Activated T-helper 9 cell treated with anti-CD3 and anti-CD28 coated beads, Interleukin-2, amount 50 U/mL, for 16 hours (primary cell): Measurements from ENCODE around the gene SENP6.
"Not testable (repeated sequence)": the region's sequence is repeated elsewhere in the genome, so short reads cannot be mapped to it uniquely, and the experiment has no call there.

Experiments used
- DNase-seq: peaks from one replicate; pipeline ENCODE4 v3.0.0-alpha.2; 2020; ENCODE audit warnings: low read depth

The SENP6 gene

DNA sequence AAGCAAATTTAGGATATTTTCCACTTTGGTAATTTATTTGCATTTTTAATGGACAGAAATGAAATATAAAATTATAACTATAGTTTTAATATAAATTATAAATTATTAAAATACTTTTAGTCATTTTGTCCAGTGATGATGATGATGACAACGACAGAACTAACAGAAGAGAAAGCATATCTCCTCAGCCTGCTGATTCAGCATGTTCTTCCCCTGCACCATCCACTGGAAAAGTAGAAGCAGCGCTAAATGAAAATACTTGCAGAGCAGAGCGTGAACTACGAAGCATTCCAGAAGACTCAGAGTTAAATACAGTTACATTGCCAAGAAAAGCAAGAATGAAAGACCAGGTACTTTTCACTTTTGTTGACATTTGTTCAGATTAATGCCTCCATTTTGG is 64.9 kb downstream of the SENP6 start:
- DNase-seq = no peak

DNA sequence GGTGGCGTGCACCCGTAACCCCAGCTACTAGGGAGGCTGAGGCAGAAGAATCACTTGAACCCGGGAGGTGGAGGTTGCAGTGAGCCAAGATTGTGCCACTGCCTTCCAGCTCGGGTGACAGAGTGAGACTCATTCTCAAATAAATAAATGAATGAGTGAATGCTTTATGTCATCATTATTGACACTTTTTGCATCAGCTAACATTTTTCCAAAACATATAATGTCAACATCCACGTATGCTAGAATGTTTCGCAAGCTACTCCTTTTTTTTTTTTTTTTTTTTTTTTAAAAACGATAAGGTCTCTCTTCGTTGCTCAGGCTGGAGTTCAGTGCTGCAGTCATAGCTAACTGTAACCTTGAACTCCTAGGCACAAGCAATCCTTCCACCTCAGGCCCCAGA is 72.2 kb downstream of the SENP6 start:
- DNase-seq = no peak

DNA sequence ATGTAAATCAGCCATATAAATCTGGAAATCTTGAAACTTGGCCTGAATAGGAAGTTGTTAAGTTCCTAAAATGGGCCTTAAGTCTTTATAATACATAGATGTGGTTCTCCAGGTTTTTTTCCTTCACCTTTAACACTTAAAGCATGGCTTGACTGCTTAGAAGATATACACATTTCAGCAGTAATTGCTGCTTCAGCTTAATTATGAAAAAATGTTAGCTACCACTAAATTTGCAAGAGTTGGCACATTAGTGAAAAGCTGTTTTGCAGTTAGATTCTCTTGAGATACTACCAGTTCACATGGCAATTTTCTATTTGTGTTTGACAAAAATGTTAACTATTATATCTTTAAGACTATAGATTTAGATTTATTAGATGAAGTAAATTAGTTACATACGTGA is 74.7 kb downstream of the SENP6 start:
- DNase-seq = no peak

DNA sequence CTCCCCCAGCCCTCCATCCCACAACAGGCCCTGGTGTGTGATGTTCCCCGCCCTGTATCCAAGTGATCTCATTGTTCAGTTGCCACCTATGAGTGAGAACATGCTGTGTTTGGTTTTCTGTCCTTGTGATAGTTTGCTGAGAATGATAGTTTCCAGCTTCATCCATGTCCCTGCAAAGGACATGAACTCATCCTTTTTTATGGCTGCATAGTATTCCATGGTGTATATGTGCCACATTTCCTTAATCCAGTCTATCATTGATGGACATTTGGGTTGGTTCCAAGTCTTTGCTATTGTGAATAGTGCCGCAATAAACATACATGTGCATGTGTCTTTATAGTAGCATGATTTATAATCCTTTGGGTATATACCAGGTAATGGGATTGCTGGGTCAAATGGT is 80.9 kb downstream of the SENP6 start:
- DNase-seq = not testable (repeated sequence)

DNA sequence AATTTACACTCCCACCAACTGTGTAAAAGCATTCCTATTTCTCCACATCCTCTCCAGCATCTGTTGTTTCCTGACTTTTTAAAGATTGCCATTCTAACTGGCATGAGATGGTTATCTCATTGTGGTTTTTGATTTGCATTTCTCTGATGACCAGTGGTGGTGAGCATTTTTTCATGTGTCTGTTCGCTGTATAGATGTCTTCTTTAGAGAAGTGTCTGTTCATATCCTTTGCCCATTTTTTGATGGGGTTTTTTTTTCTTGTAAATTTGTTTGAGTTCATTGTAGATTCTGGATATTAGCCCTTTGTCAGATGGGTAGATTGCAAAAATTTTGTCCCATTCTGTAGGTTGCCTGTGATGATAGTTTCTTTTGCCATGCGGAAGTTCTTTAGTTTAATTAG is 81.3 kb downstream of the SENP6 start:
- DNase-seq = not testable (repeated sequence)

DNA sequence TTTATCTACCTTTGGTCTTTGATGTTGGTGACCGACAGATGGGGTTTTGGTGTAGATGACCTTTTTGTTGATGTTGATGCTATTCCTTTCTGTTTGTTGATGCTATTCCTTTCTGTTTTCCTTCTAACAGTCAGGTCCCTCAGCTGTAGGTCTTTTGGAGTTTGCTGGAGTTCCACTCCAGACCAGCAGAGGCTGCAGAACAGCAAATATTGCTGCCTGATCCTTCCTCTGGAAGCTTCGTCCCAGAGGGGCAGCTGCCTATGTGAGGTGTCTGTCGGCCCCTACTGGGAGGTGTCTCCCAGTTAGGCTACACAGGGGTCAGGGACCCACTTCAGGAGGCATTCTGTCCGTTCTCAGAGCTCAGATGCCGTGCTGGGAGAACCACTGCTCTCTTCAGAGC is 85.9 kb downstream of the SENP6 start:
- DNase-seq = not testable (repeated sequence)

DNA sequence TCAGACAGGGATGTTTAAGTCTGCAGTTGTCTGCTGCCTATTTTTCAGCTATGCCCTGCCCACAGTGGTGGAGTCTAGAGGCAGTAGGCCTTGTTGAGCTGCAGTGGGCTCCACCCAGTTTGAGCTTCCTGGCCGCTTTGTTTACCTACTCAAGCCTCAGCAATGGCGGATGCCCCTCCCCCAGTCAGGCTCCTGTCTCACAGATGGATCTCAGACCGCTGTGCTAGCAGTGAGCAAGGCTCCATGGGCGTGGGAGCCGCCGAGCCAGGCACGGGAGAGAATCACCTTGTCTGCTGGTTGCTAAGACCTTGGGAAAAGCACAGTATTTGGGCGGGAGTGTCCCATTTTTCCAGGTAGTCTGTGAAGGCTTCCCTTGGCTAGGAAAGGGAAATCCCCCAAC is 86.3 kb downstream of the SENP6 start:
- DNase-seq = not testable (repeated sequence)

DNA sequence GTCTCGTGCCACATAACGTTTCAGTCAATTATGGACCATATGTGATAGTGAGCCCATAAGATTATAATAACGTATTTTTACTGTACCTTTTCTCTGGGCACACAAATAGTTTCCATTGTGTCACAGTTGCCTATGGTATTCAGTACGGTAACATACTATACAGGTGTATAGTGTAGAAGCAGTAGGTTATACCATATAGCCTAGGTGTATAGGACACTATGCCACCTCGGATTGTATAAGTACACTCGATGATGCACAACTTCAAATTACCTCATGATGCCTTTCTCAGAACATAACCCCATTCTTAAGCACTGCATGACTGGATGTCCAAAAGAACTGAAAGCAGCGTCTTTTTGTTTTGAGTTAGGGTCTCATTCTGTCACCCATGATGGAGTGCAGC is 87.9 kb downstream of the SENP6 start:
- no peak for DNase-seq

DNA sequence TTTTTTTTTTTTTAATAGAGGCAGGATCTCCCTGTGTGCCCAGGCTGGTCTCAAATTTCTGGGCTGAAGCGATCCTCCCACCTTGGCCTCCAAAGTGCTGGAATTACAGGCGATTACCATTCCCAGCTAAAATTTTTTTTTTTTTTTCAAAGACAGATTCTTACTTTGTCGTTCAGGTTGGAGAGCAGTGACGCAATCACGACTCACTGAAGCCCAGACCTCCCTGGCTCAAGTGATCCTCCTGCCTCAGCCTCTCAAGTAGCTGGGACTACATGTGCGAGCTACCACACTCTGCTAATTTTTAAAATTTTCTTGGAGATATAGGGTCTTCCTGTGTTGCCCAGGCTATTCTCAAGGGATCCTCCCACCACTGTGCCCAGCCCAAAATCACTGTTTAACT is 89.3 kb downstream of the SENP6 start:
- DNase-seq = no peak

DNA sequence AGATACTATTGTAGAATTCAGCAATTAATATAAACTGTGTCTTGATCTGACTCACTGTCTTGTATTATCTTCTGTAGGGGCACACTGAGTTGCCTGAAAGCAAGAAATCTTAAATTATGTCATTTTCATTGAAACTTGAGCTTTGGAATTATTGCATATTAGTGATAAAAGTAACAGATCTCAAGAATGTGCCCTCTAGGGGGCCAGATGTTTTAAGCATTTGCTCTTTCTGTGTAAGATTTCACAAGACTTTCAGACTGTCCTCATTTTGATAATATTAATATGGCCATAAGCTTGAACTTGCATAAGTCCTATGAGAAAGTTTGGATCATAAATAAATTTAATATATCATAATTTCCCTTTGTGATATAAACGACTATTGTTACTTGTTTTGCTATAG is 91.9 kb downstream of the SENP6 start:
- no peak for DNase-seq

DNA sequence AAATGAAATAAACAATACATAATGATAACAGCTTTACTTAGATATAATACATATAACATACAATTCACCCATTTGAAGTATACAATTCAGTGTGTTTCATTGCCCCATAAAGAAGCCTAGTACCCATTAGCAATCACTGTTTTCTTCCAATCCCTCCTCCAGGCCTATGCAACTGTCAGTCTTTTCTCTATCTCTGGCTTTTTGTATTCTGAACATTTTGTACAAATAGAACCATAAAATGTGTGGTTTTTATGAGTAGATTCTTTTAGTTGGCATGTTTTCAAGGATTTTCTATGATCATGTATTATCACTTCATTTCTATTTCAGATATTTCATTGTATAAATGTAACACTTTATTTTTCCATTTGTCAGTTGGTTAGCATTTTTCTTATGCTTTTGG is 92.7 kb downstream of the SENP6 start:
- DNase-seq = no peak

DNA sequence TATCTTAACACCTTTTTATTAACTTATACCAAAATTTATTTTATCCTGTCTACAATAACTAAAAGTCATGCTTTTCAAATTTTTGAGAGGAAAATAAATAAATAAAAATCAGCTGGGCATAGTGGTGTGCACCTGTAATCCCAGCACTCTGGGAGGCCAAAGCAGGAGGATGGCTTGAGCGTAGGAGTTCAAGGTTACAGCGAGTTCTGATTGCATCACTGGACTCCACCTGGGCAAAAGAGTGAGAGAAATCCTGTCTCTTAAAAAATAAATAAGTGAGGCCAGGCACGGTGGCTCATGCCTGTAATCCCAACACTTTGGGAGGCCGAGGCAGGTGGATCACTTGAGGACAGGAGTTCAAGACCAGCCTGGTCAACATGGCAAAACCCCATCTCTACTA is 106.7 kb downstream of the SENP6 start:
- DNase-seq = not testable (repeated sequence)

DNA sequence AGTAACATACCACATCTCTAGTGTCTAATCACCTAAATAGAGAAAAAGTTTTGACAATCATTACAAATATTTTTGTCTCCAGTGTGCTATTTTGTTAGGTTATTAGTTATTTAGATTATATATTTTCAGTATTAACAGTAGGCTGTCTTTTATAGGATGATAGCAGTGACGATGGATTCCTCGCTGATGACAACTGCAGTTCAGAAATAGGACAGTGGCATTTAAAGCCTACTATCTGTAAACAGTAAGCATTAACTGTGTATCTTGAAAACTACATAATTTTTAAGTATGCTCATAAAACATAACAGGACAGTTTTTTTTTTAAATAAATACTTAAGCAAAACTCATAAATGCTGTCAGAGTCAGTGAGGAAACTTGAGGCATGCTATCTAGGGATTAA is 109.5 kb downstream of the SENP6 start:
- DNase-seq = no peak

DNA sequence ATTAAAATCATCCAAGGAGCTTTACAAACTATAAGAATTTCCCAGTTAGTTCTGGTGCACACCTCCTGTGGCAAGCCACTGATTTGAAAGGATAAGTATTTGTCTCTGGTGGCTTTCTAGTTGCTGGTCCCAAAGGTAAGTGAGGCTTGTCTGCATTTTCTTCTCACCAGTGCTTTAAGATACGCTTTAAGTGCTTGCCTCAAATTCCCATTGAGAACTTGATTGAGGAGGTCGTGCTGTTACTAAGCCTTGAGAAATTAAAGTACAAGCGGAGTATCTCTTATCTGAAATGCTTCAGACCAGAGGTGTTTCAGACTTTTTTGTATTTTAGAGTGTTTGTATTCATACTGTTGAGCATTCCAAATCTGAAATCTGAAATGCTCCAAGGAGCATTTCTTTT is 117.5 kb downstream of the SENP6 start:
- DNase-seq = no peak

DNA sequence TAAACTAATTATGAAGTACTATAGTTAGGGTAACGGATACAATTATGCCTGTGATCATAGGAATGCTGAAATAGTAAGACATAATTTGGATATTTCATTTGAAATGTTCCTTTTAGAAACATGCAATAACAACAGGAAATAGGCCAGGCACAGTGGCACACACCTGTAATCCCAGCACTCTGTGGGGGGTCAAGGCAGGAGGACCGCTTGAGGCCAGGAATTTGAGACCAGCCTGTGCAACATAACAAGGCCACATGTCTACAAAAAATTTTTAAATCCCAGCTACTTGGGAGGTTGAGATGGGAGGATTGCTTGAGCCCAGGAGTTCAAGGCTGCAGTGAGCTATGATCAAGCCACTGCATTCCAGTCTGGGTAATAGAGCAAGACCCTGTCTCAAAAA is 121.7 kb downstream of the SENP6 start:
- no peak for DNase-seq

DNA sequence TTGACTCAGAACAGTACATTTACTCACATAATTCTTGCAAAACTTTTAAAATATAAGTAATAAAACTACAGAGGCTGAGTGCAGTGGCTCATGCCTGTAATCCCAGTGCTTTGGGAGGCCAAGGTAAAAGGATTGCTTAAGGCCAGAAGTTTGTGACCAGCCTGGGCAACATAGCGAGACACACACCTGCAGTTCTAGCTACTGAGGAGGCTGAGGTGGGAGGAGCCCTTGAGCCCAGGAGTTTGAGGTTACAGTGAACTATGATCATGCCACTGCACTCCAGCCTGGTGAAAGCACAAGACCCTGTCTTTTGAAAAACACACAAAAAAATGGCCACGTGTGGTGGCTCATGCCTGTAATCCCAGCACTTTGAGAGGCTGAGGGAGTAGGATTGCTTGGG is 125.5 kb downstream of the SENP6 start:
- DNase-seq = no peak

DNA sequence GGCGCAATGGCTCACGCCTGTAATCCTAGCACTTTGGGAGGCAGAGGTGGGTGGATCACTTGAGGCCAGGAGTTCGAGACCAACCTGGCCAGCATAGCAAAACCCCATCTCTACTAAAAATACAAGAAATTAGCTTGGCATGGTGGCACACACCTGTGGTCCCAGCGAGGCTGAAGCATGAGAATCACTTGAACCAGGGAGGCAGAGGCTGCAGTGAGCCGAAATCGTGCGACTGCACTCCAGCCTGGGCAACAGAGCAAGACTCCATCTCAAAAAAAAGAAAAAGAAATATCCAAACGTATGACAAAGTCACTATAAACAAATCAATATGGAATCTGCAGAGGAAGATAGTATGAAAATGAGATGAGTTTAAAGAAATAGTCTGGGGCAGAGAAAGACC is 129.3 kb downstream of the SENP6 start:
- DNase-seq = not testable (repeated sequence)

DNA sequence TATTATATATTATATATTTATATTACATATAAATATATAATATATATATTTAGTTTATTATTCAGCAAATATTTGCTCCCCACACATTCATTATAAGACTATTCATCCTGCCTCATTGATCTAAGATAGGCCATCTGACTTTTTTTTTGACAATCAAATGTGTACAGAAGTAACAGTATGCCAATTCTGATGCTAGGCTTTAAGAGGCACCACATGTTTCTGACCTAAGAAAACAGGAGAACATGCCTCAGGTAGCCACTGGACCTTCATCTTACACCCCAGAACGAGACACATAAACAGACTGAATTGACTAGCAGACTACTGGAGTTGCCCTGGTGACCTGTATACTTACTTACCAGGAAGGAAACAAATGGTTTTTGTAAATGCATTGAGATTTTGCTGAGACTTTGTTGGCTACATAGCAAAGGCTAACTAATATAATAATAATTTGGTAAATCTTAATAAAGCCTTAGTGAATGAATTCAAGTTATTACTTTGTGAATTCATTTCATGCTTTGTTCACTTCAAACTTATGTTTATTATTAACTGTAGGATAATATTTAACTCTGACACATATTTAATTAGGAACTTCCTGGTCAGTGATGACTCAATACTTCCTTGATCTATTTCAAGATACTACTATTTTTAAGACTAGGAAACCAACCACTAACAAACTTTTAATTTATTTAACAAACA is 134.0 kb downstream of the SENP6 start:
- DNase-seq = no peak

DNA sequence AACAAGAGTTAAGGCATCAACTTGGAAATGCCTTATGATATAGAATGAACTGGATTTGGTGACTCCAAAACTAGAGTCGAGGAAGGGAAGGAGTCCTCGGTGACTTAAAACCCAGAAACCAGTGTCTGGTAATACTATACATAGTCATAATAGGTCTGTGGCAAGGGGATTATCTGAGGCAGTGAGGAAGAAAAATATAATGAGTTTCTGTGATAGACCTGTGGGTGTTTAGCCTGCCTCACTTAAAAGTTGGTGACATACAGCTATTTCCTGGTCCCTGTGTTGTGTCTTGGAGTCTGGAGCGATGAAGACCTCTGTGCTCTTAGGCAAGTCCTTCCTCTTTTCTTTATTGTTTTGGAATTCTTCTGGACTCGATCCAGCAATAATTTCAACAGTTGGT is 142.3 kb downstream of the SENP6 start:
- no peak for DNase-seq

DNA sequence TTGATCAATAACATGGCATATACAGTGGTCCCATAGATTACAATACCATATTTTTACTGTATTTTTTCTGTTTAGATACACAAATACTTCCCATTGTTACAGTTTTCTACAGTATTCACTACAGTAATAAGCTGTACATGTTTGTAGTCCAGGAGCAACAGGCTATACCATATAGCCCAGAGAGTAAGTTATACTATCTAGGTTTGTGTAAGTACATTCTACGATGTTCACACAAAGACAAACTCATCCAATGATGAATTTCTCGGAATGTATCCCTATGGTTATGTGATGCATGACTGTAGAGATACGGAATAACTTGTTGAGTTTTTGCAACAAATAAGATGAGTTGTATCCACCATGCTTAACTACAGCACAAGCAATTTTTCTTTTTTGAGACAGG is 143.7 kb downstream of the SENP6 start:
- DNase-seq = no peak

DNA sequence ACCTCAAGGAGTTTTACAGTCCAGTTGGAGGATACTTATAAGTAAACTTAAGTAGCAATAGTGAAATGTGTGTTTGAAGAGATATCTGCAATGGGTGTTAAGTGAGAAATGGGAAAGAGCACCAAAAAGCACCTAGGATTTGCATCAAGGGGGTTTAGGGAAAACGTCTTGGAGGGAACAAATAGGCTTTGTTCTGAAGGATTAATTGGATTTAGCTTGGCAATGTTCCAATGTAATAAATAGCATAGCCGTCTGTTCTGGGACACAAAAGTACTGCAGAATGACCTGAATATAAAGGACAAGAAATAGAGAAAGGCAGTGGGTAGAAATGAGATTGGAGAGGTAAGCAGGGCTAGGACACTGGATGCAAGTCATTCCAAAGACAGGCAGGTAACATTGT is 144.5 kb downstream of the SENP6 start:
- no peak for DNase-seq

DNA sequence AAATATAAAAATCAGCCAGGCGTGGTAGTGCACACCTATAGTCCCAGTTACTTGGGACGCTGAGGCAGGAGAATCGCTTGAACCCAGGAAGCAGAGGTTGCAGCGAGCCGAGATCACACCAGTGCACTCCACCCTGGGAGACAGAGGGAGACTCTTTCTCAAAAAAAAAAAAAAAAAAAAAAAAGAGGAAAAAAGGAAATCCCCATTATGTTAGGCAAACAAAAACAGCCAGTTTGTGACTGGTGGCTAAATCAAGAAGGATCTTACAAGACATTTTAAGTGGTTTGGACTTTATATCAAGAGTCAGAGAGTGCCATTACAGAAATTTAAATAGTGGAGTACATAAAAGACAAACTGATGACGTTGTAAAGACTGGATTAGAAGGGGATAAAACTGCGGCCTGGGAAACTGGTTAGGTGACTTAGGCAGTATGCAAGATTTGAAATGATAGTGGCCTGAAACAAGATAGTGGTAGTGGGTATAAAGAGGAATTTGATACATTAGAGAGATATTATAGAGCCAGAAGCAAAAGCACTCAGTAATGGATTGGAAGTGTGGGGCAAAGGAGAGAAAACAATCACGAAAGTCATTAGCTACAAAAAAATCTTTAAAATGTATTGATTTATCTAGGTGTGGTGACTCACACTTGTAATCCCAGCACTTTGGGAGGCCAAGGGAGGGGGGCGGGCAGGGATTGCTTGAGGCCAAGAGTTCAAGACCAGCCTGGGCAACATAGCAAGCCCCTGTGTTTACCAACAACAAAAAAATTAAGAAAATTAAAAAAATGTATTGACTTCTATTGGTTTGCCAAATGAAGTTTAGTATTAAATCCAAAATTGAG is 145.7 kb downstream of the SENP6 start:
- no peak for DNase-seq

DNA sequence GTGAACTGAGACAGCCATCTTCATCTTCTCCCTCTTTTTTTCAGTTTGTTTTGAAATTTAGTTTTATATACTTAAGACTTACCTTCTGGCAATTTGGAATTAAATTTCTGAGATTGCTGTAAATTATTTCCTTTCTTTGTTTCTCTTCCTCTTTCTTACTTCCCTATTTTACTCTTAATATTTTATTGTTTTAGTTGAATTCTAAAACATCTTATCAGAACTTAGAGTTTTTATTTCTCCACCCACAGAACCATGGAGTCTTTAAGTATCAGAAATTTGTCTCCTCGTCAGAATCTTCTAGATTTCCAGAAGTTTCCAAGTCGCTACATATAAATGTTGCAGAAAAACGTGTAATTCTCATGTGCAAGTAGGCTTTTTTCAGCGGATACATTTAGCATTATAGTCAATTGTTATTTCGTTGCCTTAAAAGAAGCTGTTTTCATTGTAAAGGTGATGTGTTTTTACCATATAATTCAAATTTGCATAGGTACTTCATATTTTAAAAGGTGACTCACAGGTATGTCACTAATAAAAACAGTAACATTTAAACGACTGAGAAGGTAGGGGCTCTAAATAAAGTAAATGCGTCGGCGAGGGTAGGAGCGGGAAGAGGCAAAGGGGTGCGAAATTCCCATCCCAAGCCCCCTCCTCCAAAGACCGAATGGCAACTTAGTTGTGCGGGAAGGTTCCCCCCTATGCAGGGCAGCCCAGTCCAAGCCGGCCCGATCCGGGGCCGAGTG is 146.5 kb downstream of the SENP6 start:
- no peak for DNase-seq
